Peyer's patch (tissue), 4 donors: ENCODE results near the gene DDX3X. TPM values are rescaled to one million over a fixed set of nuclear protein-coding genes. Genes with fewer than 3 reads are reported as not detected.
"Not testable (repeated sequence)": the region's sequence is repeated elsewhere in the genome, so short reads cannot be mapped to it uniquely, and the experiment has no call there.

Experiments used
- DNase-seq, 3 donors: peaks; one replicate each; pipeline ENCODE4 v3.0.0-alpha.2; 2017 to 2019
- H3K27ac ChIP-seq, 4 donors: fragments of 200-600 bp; sonication (generic); one replicate each; pipeline ENCODE4 v1.5.1; 2016 to 2019
- H3K27me3 ChIP-seq, 2 donors: fragments of 200-600 bp; sonication (generic); one replicate each; pipeline ENCODE4 v1.5.1; 2019
- H3K36me3 ChIP-seq, 3 donors: fragments of 200-600 bp; sonication (generic); one replicate each; pipeline ENCODE4 v1.5.1; 2016 to 2019
- H3K4me1 ChIP-seq, 4 donors: fragments of 200-600 bp; sonication (generic); one replicate each; pipeline ENCODE4 v1.5.1; 2016 to 2019
- H3K4me3 ChIP-seq, 4 donors: fragments of 200-600 bp; sonication (generic); 1 replicate in 3 of 4; 2 replicates in 1 of 4; pipeline ENCODE4 v1.5.1; 2016 to 2019; ENCODE audit warnings: mild to moderate bottlenecking in 1 of 4
- H3K9me3 ChIP-seq, 4 donors: fragments of 200-600 bp; sonication (generic); one replicate each; pipeline ENCODE4 v1.5.1; 2016 to 2019; ENCODE audit warnings: mild to moderate bottlenecking in 1 of 4
- POLR2A ChIP-seq, 2 donors: fragments of 450-650 bp; IDR thresholded peaks; one replicate each; pipeline ENCODE4 v1.5.1; 2017; ENCODE audit warnings: antibody characterized with exemption in 2 of 2, mild to moderate bottlenecking in 2 of 2, moderate library complexity in 2 of 2
- total RNA-seq, 4 donors: library from RNA; depleted of rRNA; stranded (reverse); fragments of >200 nt; gene quantifications; one replicate each; pipeline ENCODE4 v1.1.0, GENCODE V29; 2016
- TF ChIP-seq, protein P1 (sequence below), 6 experiments: fragments of 450-650 bp in 4 of 6; fragments of 200-600 bp in 2 of 6; sonication (generic) in 1 of 6; IDR thresholded peaks; one replicate each; pipeline ENCODE4 v1.5.1; 2017 to 2019; ENCODE audit warnings: antibody characterized with exemption in 6 of 6, mild to moderate bottlenecking in 3 of 6, moderate library complexity in 1 of 6

Gene DDX3X
- total RNA-seq, 4 donors from 2014 or later = 152 to 215 (median 179) TPM

DNA sequence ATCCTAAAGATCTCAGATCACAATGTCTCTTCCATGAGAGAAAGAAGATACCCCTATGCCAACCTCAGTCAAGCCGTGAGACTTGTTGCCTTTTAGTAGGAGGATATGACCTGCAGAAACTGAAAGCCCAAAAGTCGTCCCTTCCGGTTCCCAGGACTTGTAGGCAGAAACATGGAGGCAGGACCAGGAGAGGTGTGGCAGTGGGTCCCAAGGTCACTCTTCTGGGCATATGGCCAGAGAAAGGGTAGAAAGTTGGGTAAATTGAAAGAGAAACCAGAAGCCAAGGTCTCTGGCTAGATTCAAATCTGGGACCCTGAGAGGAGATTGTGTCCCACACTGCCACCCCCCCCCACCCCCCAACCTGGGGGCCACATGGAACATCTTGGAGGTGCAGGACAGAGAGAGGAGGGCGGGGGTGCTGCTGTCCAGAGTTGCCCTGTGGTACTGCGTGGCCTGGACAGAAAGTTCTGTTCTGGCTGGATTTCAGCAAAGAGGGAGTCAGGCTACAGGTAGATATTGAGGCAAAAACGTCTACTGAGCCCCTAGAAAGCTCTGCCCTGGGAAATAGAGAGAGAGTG, 55.4 kb downstream of the DDX3X start:
- Histone ChIP-seq H3K27me3 (no peaks in the 10 kb centered on the region), H3K9me3 (no peaks in the 10 kb centered on the region), H3K4me3 (peak overlapping the region in 2 of 4 donors; percentile 17 to 33), H3K36me3 (no peaks in the 10 kb centered on the region), H3K4me1 (no peaks in the 10 kb centered on the region), H3K27ac (peak overlapping the region in 3 of 4 donors; percentile 46 to 75 (median 69))
- TF ChIP-seq, protein P1, sequence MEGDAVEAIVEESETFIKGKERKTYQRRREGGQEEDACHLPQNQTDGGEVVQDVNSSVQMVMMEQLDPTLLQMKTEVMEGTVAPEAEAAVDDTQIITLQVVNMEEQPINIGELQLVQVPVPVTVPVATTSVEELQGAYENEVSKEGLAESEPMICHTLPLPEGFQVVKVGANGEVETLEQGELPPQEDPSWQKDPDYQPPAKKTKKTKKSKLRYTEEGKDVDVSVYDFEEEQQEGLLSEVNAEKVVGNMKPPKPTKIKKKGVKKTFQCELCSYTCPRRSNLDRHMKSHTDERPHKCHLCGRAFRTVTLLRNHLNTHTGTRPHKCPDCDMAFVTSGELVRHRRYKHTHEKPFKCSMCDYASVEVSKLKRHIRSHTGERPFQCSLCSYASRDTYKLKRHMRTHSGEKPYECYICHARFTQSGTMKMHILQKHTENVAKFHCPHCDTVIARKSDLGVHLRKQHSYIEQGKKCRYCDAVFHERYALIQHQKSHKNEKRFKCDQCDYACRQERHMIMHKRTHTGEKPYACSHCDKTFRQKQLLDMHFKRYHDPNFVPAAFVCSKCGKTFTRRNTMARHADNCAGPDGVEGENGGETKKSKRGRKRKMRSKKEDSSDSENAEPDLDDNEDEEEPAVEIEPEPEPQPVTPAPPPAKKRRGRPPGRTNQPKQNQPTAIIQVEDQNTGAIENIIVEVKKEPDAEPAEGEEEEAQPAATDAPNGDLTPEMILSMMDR (IDR thresholded peaks at IDR 0.05) = no peak
- peak in 1 of 2 donors; percentile 45 for TF ChIP-seq POLR2A (IDR thresholded peaks at IDR 0.05)
- peak in 2 of 3 donors; percentile 72 to 84 for DNase-seq

DNA sequence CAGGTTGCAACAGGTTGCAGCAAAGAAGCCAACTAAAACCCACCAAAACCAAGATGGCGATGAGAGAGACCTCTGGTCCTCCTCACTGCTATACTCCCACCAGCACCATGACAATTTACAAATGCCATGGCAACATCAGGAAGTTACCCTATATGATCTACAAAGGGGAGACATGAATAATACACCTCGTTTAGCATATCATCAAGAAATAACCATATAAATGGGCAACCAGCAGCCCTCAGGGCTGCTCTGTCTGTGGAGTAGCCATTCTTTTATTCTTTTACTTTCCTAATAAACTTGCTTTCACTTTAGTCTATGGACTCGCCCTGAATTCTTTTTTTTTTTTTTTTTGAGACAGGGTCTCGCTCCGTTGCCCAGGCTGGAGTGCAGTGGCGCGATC, 56.6 kb downstream of the DDX3X start:
- not testable (repeated sequence) for H3K4me3 ChIP-seq, H3K36me3 ChIP-seq, DNase-seq, H3K9me3 ChIP-seq, H3K27me3 ChIP-seq, H3K4me1 ChIP-seq, H3K27ac ChIP-seq

DNA sequence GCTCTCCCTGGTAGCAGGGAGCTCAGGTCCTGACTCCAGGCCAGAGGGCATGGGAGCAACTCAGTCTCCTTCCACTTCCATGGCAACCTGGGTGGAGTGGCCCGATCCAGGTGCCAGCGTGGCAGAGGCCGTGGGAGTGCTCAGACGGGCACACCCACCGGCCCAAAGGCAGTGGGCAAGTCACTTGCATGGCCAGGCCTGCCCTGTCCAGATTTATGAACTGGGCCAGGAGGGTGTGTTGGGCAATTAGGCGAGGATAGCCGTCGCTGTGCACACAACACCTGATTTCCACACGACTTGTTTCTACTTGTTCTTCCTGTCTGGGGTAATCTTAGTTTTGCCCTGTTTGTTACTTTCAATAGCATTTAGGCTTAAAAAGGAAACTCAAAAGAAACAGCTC, 57.6 kb downstream of the DDX3X start:
- Histone ChIP-seq H3K4me3 (no peak overlapping the region), H3K9me3 (no peaks in the 10 kb centered on the region), H3K4me1 (no peaks in the 10 kb centered on the region), H3K27ac (peak overlapping the region in 2 of 4 donors; percentile 42 to 69), H3K36me3 (no peaks in the 10 kb centered on the region), H3K27me3 (no peaks in the 10 kb centered on the region)
- peak in 2 of 3 donors; percentile 66 to 73 for DNase-seq
- TF ChIP-seq, protein P1 (IDR thresholded peaks at IDR 0.05) = no peak
- no peak for TF ChIP-seq POLR2A (IDR thresholded peaks at IDR 0.05)

DNA sequence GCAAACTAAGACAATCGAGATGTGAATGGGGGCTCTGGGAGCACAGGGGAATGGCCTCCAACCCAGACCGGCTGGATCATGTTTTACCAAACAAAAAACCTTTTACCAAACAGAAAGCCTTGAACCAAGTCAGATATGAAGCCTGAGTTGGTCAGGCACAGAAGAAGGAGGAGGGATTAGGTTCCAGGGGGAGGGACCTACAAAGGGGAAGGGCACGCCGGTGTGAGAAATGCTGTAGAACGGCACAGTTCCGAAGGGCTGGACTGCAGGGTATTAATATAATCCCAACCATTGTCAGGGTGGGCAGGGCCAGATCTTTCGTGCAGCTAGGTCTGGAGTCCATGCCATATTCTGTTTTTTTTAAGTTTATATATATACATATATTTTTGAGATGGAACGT, 60.3 kb downstream of the DDX3X start:
- Histone ChIP-seq H3K27ac (no peak overlapping the region), H3K36me3 (no peaks in the 10 kb centered on the region), H3K9me3 (peaks cover 0 to 5% (median 0%) of the 10 kb centered on the region in 4 donors), H3K4me1 (no peaks in the 10 kb centered on the region), H3K4me3 (no peak overlapping the region), H3K27me3 (no peaks in the 10 kb centered on the region)
- DNase-seq = no peak
- no peak for TF ChIP-seq POLR2A (IDR thresholded peaks at IDR 0.05)
- TF ChIP-seq, protein P1 (IDR thresholded peaks at IDR 0.05) = no peak

DNA sequence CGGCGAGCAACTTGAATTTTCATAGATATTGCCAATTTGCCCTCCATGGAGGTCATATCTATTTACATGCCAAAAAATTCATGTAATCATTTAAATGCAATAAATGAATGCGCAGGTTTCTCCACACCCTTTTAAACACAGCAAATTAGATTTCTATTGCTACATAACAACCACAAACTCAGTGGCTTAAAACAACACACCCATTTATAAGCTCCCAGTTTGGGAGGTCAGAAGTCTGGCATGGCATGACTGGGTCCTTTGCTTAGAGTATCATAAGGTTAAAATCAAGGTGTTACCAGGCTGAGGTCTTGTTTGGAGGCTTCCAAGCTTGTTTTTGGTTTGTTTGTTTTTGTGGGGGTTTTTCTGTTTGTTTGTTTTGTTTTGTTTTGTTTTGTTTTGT, 63.3 kb downstream of the DDX3X start:
- no peak overlapping the region for H3K27ac ChIP-seq
- no peaks in the 10 kb centered on the region for H3K27me3 ChIP-seq
- DNase-seq = no peak
- H3K36me3 ChIP-seq = no peaks in the 10 kb centered on the region
- H3K4me3 ChIP-seq = no peak overlapping the region
- TF ChIP-seq, protein P1 (IDR thresholded peaks at IDR 0.05) = no peak
- no peak for TF ChIP-seq POLR2A (IDR thresholded peaks at IDR 0.05)
- no peaks in the 10 kb centered on the region for H3K4me1 ChIP-seq
- H3K9me3 ChIP-seq = peaks cover 0 to 5% (median 0%) of the 10 kb centered on the region in 4 donors

DNA sequence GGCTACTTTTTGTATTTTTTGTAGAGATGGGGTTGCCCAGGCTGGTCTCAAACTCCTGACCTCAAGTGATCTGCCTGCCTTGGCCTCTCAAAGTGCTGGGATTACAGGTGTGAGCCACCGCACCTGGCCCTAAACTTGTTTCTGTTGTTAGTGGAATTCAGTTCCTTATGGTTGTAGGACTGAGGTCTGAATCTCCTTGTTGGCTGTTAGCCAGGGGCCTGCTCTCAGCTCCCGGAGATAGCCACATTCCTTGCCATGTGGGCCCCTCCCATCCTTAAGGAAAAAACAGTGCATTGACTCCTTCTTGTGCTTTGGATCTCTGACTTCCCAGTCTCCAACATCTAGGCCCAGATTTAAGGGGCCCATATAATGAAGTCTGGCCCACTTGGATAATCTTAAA, 63.8 kb downstream of the DDX3X start:
- H3K4me3 ChIP-seq = no peak overlapping the region
- DNase-seq = no peak
- TF ChIP-seq, protein P1 (IDR thresholded peaks at IDR 0.05) = no peak
- TF ChIP-seq POLR2A (IDR thresholded peaks at IDR 0.05) = no peak

DNA sequence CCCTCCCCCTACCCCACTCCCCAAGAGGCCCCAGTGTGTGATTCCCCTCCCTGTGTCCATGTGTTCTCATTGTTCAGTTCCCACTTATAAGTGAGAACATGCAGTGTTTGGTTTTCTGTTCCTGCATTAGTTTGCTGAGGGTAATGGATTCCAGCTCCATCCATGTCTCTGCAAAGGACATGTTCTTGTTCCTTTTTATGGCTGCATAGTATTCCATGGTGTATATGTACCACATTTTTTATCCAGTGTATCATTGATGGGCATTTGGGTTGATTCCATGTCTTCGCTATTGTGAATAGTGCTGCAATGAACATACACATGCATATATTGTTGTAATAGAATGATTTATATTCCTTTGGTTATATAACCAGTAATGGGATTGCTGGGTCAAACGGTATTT, 68.6 kb downstream of the DDX3X start:
- not testable (repeated sequence) for H3K9me3 ChIP-seq, H3K4me1 ChIP-seq, DNase-seq, H3K27ac ChIP-seq, H3K36me3 ChIP-seq, H3K27me3 ChIP-seq, H3K4me3 ChIP-seq

More for the DNA sequence above, 63.8 kb downstream of the DDX3X start:
- H3K4me1 ChIP-seq = no peaks in the 10 kb centered on the region
- H3K9me3 ChIP-seq = peaks cover 0 to 5% (median 0%) of the 10 kb centered on the region in 4 donors
- H3K36me3 ChIP-seq = no peaks in the 10 kb centered on the region
- H3K27ac ChIP-seq = no peak overlapping the region
- H3K27me3 ChIP-seq = no peaks in the 10 kb centered on the region
